CD14-positive monocyte (primary cell): Measurements from ENCODE around the gene SUCLG1. TPM values are rescaled to one million over a fixed set of nuclear protein-coding genes. Genes with fewer than 3 reads are reported as not detected.
"Not testable (repeated sequence)": the region's sequence is repeated elsewhere in the genome, so short reads cannot be mapped to it uniquely, and the experiment has no call there.

ENCODE experiments used
- DNase-seq, 3 donors: peaks; one replicate each; pipeline ENCODE4 v3.0.0-alpha.2; 2011 to 2022
- H2AFZ ChIP-seq: 2 replicates; pipeline ENCODE4 v1.6.0; 2012; ENCODE audit warnings: mild to moderate bottlenecking, low read depth, low read length, inconsistent platforms; ENCODE audit not compliant: insufficient read depth, poor library complexity, severe bottlenecking
- H3K27ac ChIP-seq, 2 donors: 1 replicate in 1 of 2; 2 replicates in 1 of 2; pipeline ENCODE4 v1.5.1; 2012 to 2013; ENCODE audit warnings: low read length in 2 of 2, control low read depth in 1 of 2, inconsistent platforms in 1 of 2, low read depth in 1 of 2, mild to moderate bottlenecking in 1 of 2
- H3K27me3 ChIP-seq, 2 donors: one replicate each; pipeline versions ENCODE4 v1.6.0 to v1.6.1; 2011 to 2013; ENCODE audit warnings: low read length in 2 of 2; ENCODE audit not compliant: control insufficient read depth in 2 of 2, insufficient read depth in 2 of 2
- H3K36me3 ChIP-seq, 2 donors: replicated peaks in 1 of 2; 1 replicate in 1 of 2; 2 replicates in 1 of 2; pipeline versions ENCODE4 v1.5.1 to v1.6.1; 2012 to 2013; ENCODE audit warnings: low read length in 2 of 2, control low read depth in 1 of 2, inconsistent platforms in 1 of 2, mild to moderate bottlenecking in 1 of 2; ENCODE audit not compliant: insufficient read depth in 2 of 2, control insufficient read depth in 1 of 2
- H3K4me1 ChIP-seq, 2 donors: 1 replicate in 1 of 2; 2 replicates in 1 of 2; pipeline versions ENCODE4 v1.5.1 to v1.6.1; 2012 to 2013; ENCODE audit warnings: low read length in 2 of 2, control low read depth in 1 of 2, inconsistent platforms in 1 of 2, mild to moderate bottlenecking in 1 of 2, moderate library complexity in 1 of 2; ENCODE audit not compliant: insufficient read depth in 2 of 2, control insufficient read depth in 1 of 2
- H3K4me2 ChIP-seq: replicated peaks from 2 replicates; pipeline ENCODE3; 2012; ENCODE audit warnings: low read length, moderate library complexity, mild to moderate bottlenecking; ENCODE audit not compliant: poor library complexity, severe bottlenecking; ENCODE audit errors: extremely low read depth
- H3K4me3 ChIP-seq, 3 experiments: fragments of 200-600 bp in 1 of 3; sonication (generic) in 1 of 3; replicated peaks in 1 of 3; 1 replicate in 2 of 3; 2 replicates in 1 of 3; pipeline ENCODE4 v1.5.1; 2011 to 2013; ENCODE audit warnings: low read length in 3 of 3, mild to moderate bottlenecking in 3 of 3, control low read depth in 2 of 3, low read depth in 2 of 3, inconsistent platforms in 1 of 3, moderate library complexity in 1 of 3
- H3K79me2 ChIP-seq: 2 replicates; pipeline ENCODE4 v1.6.0; 2012; ENCODE audit warnings: mild to moderate bottlenecking, control low read depth, inconsistent platforms, low read length, moderate library complexity; ENCODE audit not compliant: insufficient read depth
- H3K9ac ChIP-seq: 2 replicates; pipeline ENCODE4 v1.6.0; 2017; ENCODE audit warnings: low read length, mild to moderate bottlenecking; ENCODE audit not compliant: insufficient read depth, poor library complexity, severe bottlenecking
- H3K9me3 ChIP-seq, 2 donors: replicated peaks in 1 of 2; 1 replicate in 1 of 2; 2 replicates in 1 of 2; pipeline versions ENCODE4 v1.5.1 to v1.6.1; 2012 to 2013; ENCODE audit warnings: low read length in 2 of 2, control low read depth in 1 of 2; ENCODE audit not compliant: control insufficient read depth in 1 of 2, insufficient read depth in 1 of 2
- H4K20me1 ChIP-seq: 2 replicates; pipeline ENCODE4 v1.6.0; 2012; ENCODE audit warnings: mild to moderate bottlenecking, low read length, control low read depth, moderate library complexity; ENCODE audit not compliant: insufficient read depth
- H3K27ac Mint-ChIP-seq, 7 donors: one replicate each; pipeline ENCODE4 v1.8.0; 2020; ENCODE audit warnings: mild to moderate bottlenecking in 7 of 7, mixed read lengths in 7 of 7, moderate library complexity in 6 of 7, inconsistent platforms in 2 of 7
- H3K27me3 Mint-ChIP-seq, 3 donors: one replicate each; pipeline ENCODE4 v1.8.0; 2021 to 2022; ENCODE audit warnings: low read depth in 3 of 3, mild to moderate bottlenecking in 3 of 3, mixed read lengths in 3 of 3, moderate library complexity in 3 of 3, inconsistent platforms in 1 of 3
- H3K36me3 Mint-ChIP-seq, 2 donors: one replicate each; pipeline ENCODE4 v1.8.0; 2020; ENCODE audit warnings: mixed read lengths in 2 of 2, inconsistent platforms in 1 of 2, mild to moderate bottlenecking in 1 of 2
- H3K4me1 Mint-ChIP-seq: one replicate; pipeline ENCODE4 v1.8.0; 2020; ENCODE audit warnings: mild to moderate bottlenecking, mixed read lengths
- H3K4me3 Mint-ChIP-seq, 2 donors: one replicate each; pipeline ENCODE4 v1.8.0; 2020; ENCODE audit warnings: mild to moderate bottlenecking in 2 of 2, mixed read lengths in 2 of 2, moderate library complexity in 1 of 2
- H3K9me3 Mint-ChIP-seq, 7 donors: one replicate each; pipeline ENCODE4 v1.8.0; 2020 to 2022; ENCODE audit warnings: mixed read lengths in 7 of 7, mild to moderate bottlenecking in 6 of 7, moderate library complexity in 6 of 7, inconsistent platforms in 2 of 7
- WGBS: methylation state at CpG from one replicate; pipeline ENCODE4 v1.1.5; 2013; ENCODE audit warnings: missing lambda C conversion rate; ENCODE audit not compliant: insufficient coverage; 5-methylcytosine and 5-hydroxymethylcytosine counted together
- intact Hi-C, 2 donors: fragments of 100-400 bp; cut with micrococcal nuclease; formaldehyde crosslinking; loops; one replicate each; pipeline versions ENCODE4 v1.15.0 to v1.15.1; 2023
- polyA plus RNA-seq, 3 donors: library from polyadenylated mRNA; depleted of rRNA in 1 of 3; unstranded in 2 of 3; stranded (reverse) in 1 of 3; fragments of 300-500 nt in 2 of 3; fragments of >200 nt in 1 of 3; fragmentation: Illumina TruSeq in 2 of 3; gene quantifications; 1 replicate in 2 of 3; 2 replicates in 1 of 3; pipeline ENCODE4 v1.2.3, GENCODE V29; 2012 to 2021
- TF ChIP-seq, protein P1 (sequence below): fragments of 200-600 bp; IDR thresholded peaks from one replicate; pipeline ENCODE4 v1.8.0; 2022; ENCODE audit warnings: antibody characterized with exemption, mild to moderate bottlenecking

Gene SUCLG1
- polyA plus RNA-seq, 3 donors: 24.9 to 114 (median 98.9) TPM

GRCh38 chr2:84417453-84418145, 41.5 kb downstream of the SUCLG1 start:
- Mint-ChIP-seq H3K9me3 (peaks cover 0 to 2% (median 0%) of the 10 kb centered on the region in 7 donors), H3K4me1 (no peaks in the 10 kb centered on the region), H3K27me3 (peaks cover 3 to 6% (median 3%) of the 10 kb centered on the region in 3 donors), H3K4me3 (no peak overlapping the region), H3K36me3 (peaks cover 8 to 9% of the 10 kb centered on the region in 2 donors), H3K27ac (no peak overlapping the region)
- DNase-seq: no peak
- Histone ChIP-seq H3K27me3 (no peaks in the 10 kb centered on the region), H3K4me2 (no peak overlapping the region), H3K79me2 (no peaks in the 10 kb centered on the region), H2AFZ (no peak overlapping the region), H3K9ac (no peak overlapping the region), H3K4me1 (no peaks in the 10 kb centered on the region), H4K20me1 (no peaks in the 10 kb centered on the region), H3K36me3 (peaks cover 2 to 6% of the 10 kb centered on the region in 2 donors), H3K4me3 (no peak overlapping the region), H3K27ac (no peak overlapping the region), H3K9me3 (no peaks in the 10 kb centered on the region)
- TF ChIP-seq, protein P1, sequence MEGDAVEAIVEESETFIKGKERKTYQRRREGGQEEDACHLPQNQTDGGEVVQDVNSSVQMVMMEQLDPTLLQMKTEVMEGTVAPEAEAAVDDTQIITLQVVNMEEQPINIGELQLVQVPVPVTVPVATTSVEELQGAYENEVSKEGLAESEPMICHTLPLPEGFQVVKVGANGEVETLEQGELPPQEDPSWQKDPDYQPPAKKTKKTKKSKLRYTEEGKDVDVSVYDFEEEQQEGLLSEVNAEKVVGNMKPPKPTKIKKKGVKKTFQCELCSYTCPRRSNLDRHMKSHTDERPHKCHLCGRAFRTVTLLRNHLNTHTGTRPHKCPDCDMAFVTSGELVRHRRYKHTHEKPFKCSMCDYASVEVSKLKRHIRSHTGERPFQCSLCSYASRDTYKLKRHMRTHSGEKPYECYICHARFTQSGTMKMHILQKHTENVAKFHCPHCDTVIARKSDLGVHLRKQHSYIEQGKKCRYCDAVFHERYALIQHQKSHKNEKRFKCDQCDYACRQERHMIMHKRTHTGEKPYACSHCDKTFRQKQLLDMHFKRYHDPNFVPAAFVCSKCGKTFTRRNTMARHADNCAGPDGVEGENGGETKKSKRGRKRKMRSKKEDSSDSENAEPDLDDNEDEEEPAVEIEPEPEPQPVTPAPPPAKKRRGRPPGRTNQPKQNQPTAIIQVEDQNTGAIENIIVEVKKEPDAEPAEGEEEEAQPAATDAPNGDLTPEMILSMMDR: no peak
- intact Hi-C loops: no loop called here
- 100% methylated on average over 2 of the region's 4 CpGs for WGBS

- Histone ChIP-seq H3K4me3 (no peak overlapping the region), H3K9me3 (no peaks in the 10 kb centered on the region), H3K27ac (no peak overlapping the region), H3K27me3 (no peaks in the 10 kb centered on the region), H3K9ac (no peak overlapping the region), H4K20me1 (no peaks in the 10 kb centered on the region), H3K4me2 (no peak overlapping the region), H3K36me3 (no peaks in the 10 kb centered on the region), H3K79me2 (no peaks in the 10 kb centered on the region), H3K4me1 (no peaks in the 10 kb centered on the region), H2AFZ (no peak overlapping the region)
- peaks cover 0 to 5% (median 3%) of the 10 kb centered on the region in 3 donors for H3K27me3 Mint-ChIP-seq
- no peaks in the 10 kb centered on the region for H3K4me1 Mint-ChIP-seq
- no peaks in the 10 kb centered on the region for H3K36me3 Mint-ChIP-seq
- H3K27ac Mint-ChIP-seq: no peak overlapping the region
- TF ChIP-seq, protein P1: no peak
- intact Hi-C loops: no loop called here
- DNase-seq: no peak
- H3K4me3 Mint-ChIP-seq: no peak overlapping the region
- peaks cover 0 to 1% (median 0%) of the 10 kb centered on the region in 7 donors for H3K9me3 Mint-ChIP-seq
- 100% methylated on average over 1 of the region's 2 CpGs for WGBS
Measured at GRCh38 chr2:84409531-84409930, 49.5 kb downstream of the SUCLG1 start.

GRCh38 chr2:84402111-84402510, 57.0 kb downstream of the SUCLG1 start:
- H3K27me3 Mint-ChIP-seq, H3K4me1 Mint-ChIP-seq, H3K9me3 ChIP-seq, intact Hi-C loops, H2AFZ ChIP-seq, H3K9ac ChIP-seq, H3K4me3 ChIP-seq, H3K36me3 ChIP-seq, H3K79me2 ChIP-seq, H3K27me3 ChIP-seq, H3K27ac ChIP-seq, H4K20me1 ChIP-seq, H3K27ac Mint-ChIP-seq, H3K4me2 ChIP-seq, H3K36me3 Mint-ChIP-seq, H3K9me3 Mint-ChIP-seq, DNase-seq, H3K4me1 ChIP-seq, H3K4me3 Mint-ChIP-seq: not testable (repeated sequence)
- WGBS: no CpG with 5 or more reads among the region's 3 CpGs
